Lung (tissue), 12 donors: ENCODE results near the gene SMARCAL1. TPM values are rescaled to one million over a fixed set of nuclear protein-coding genes. Genes with fewer than 3 reads are reported as not detected.

ENCODE experiments used
- ATAC-seq: fragments of 200-7000 bp; cut with Tn5 transposase; one replicate; pipeline ENCODE4 v1.9.1; 2020; ENCODE audit warnings: moderate number of reproducible peaks; ENCODE audit not compliant: insufficient read depth, low FRiP score
- DNase-seq, 3 donors: peaks; one replicate each; pipeline ENCODE4 v3.0.0-alpha.2; 2013 to 2017
- H3K27ac ChIP-seq, 2 donors: one replicate each; pipeline ENCODE4 v1.5.1; 2013; ENCODE audit warnings: mild to moderate bottlenecking in 2 of 2, moderate library complexity in 2 of 2, control low read depth in 1 of 2, inconsistent platforms in 1 of 2, low read depth in 1 of 2, low read length in 1 of 2
- H3K27me3 ChIP-seq, 3 donors: one replicate each; pipeline ENCODE4 v1.5.1; 2013; ENCODE audit warnings: low read length in 2 of 3; ENCODE audit not compliant: control insufficient read depth in 3 of 3, insufficient read depth in 3 of 3
- H3K36me3 ChIP-seq, 4 donors: one replicate each; pipeline ENCODE4 v1.5.1; 2013; ENCODE audit warnings: low read length in 4 of 4, mild to moderate bottlenecking in 1 of 4, moderate library complexity in 1 of 4; ENCODE audit not compliant: control insufficient read depth in 4 of 4, insufficient read depth in 4 of 4
- H3K4me1 ChIP-seq, 5 donors: one replicate each; pipeline ENCODE4 v1.5.1; 2013; ENCODE audit warnings: low read length in 5 of 5, mild to moderate bottlenecking in 2 of 5, moderate library complexity in 1 of 5; ENCODE audit not compliant: control insufficient read depth in 5 of 5, insufficient read depth in 5 of 5
- H3K4me3 ChIP-seq: one replicate; pipeline ENCODE4 v1.5.1; 2013; ENCODE audit warnings: mild to moderate bottlenecking, control low read depth, moderate library complexity
- H3K9ac ChIP-seq, 2 donors: one replicate each; pipeline ENCODE4 v1.5.1; 2013; ENCODE audit warnings: low read length in 2 of 2, control low read depth in 1 of 2; ENCODE audit not compliant: insufficient read depth in 1 of 2
- H3K9me3 ChIP-seq, 4 donors: one replicate each; pipeline ENCODE4 v1.5.1; 2013; ENCODE audit warnings: low read length in 3 of 4, mild to moderate bottlenecking in 1 of 4, moderate library complexity in 1 of 4; ENCODE audit not compliant: control insufficient read depth in 4 of 4, insufficient read depth in 3 of 4
- WGBS, 2 donors: extraction: QIAGEN DNeasy Blood & Tissue Kit; methylation state at CpG; one replicate each; pipeline ENCODE4 v1.1.7; 2013; 5-methylcytosine and 5-hydroxymethylcytosine counted together
- polyA plus RNA-seq, 2 donors: library from polyadenylated mRNA; stranded (reverse); fragments of 200-250 nt; gene quantifications; one replicate each; pipeline ENCODE4 v1.2.1, GENCODE V29; 2013
- total RNA-seq, 2 donors: library from RNA; depleted of rRNA in 1 of 2; stranded (reverse); fragments of >200 nt in 1 of 2; gene quantifications; one replicate each; pipeline ENCODE4 v1.2.1, GENCODE V29; 2014 to 2021
- TF ChIP-seq, protein P1 (sequence below): IDR thresholded peaks from 2 replicates; pipeline ENCODE4 v1.5.1; 2012; ENCODE audit warnings: mild to moderate bottlenecking; ENCODE audit errors: control extremely low read depth, extremely low read depth
- donor health status: control.
- donor health status: control.
- donor health status: Bipolar disorder and iron deficiency.
- donor health status: healthy.
- donor health status: DM: yes; HTN: yes; CAD: no.

The SMARCAL1 gene
- total and polyA plus RNA-seq, 4 donors = 5.2 to 28.6 (median 13.5) TPM

GRCh38 chr2:216501854-216502253, 89.6 kb downstream of the SMARCAL1 start:
- Histone ChIP-seq H3K36me3 (peaks cover 19 to 48% (median 45%) of the 10 kb centered on the region in 4 donors), H3K4me1 (peaks cover 0 to 25% (median 16%) of the 10 kb centered on the region in 5 donors), H3K4me3 (no peak overlapping the region), H3K9ac (no peak overlapping the region), H3K27me3 (no peaks in the 10 kb centered on the region), H3K27ac (no peak overlapping the region), H3K9me3 (no peaks in the 10 kb centered on the region)
- no peak for ATAC-seq
- TF ChIP-seq, protein P1, sequence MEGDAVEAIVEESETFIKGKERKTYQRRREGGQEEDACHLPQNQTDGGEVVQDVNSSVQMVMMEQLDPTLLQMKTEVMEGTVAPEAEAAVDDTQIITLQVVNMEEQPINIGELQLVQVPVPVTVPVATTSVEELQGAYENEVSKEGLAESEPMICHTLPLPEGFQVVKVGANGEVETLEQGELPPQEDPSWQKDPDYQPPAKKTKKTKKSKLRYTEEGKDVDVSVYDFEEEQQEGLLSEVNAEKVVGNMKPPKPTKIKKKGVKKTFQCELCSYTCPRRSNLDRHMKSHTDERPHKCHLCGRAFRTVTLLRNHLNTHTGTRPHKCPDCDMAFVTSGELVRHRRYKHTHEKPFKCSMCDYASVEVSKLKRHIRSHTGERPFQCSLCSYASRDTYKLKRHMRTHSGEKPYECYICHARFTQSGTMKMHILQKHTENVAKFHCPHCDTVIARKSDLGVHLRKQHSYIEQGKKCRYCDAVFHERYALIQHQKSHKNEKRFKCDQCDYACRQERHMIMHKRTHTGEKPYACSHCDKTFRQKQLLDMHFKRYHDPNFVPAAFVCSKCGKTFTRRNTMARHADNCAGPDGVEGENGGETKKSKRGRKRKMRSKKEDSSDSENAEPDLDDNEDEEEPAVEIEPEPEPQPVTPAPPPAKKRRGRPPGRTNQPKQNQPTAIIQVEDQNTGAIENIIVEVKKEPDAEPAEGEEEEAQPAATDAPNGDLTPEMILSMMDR = no peak
- DNase-seq = no peak
- WGBS, 2 donors = 89 to 94% methylated on average over 8 of the region's 8 CpGs

- WGBS, 2 donors = 87 to 92% methylated on average over 7 of the region's 7 CpGs
- H3K27ac ChIP-seq = no peak overlapping the region
- no peak for DNase-seq
- ATAC-seq = no peak
- peaks cover 19 to 48% (median 45%) of the 10 kb centered on the region in 4 donors for H3K36me3 ChIP-seq
- H3K4me1 ChIP-seq = peaks cover 0 to 23% (median 12%) of the 10 kb centered on the region in 5 donors
- H3K9me3 ChIP-seq = no peaks in the 10 kb centered on the region
- H3K9ac ChIP-seq = no peak overlapping the region
- H3K27me3 ChIP-seq = no peaks in the 10 kb centered on the region
- TF ChIP-seq, protein P1 = no peak
- no peak overlapping the region for H3K4me3 ChIP-seq
Observed at GRCh38 chr2:216502381-216503158, 90.3 kb downstream of the SMARCAL1 start.

GRCh38 chr2:216503159-216503629, 90.9 kb downstream of the SMARCAL1 start:
- no peak for DNase-seq
- no peak for ATAC-seq
- Histone ChIP-seq H3K4me3 (no peak overlapping the region), H3K4me1 (peaks cover 0 to 17% (median 10%) of the 10 kb centered on the region in 5 donors), H3K36me3 (peaks cover 19 to 48% (median 45%) of the 10 kb centered on the region in 4 donors), H3K9me3 (no peaks in the 10 kb centered on the region), H3K27ac (no peak overlapping the region), H3K9ac (no peak overlapping the region), H3K27me3 (no peaks in the 10 kb centered on the region)
- WGBS, 2 donors = 89 to 91% methylated on average over 6 of the region's 6 CpGs
- TF ChIP-seq, protein P1 = no peak
